ENCODE results near the gene AKAP12.

Gene AKAP12

GRCh38 chr6:151233731-151234130 lies 6.0 kb upstream of the AKAP12 start:
- DNase-seq (ENCODE audit: low read depth in 2 of 2) = no peak

GRCh38 chr6:151236668-151237401 lies 2.9 kb upstream of the AKAP12 start:
- no peak for DNase-seq (ENCODE audit: low read depth in 2 of 2)

GRCh38 chr6:151240036-151240685 lies 394 bp downstream of the AKAP12 start:
- DNase-seq (ENCODE audit: low read depth in 2 of 2) = peak; percentile 12 to 44

- DNase-seq (ENCODE audit: low read depth in 2 of 2) = no peak
These were observed 1.2 kb downstream of the AKAP12 start for GRCh38 chr6:151240791-151241642.

GRCh38 chr6:151241853-151242252 lies 2.1 kb downstream of the AKAP12 start:
- DNase-seq (ENCODE audit: low read depth in 2 of 2) = no peak

- DNase-seq (ENCODE audit: low read depth in 2 of 2) = no peak
These were observed 2.7 kb downstream of the AKAP12 start for GRCh38 chr6:151242420-151242861.

- no peak for DNase-seq (ENCODE audit: low read depth in 2 of 2)
These were observed 3.7 kb downstream of the AKAP12 start for GRCh38 chr6:151243481-151243880.

GRCh38 chr6:151247490-151247889 lies 7.7 kb downstream of the AKAP12 start:
- DNase-seq (ENCODE audit: low read depth in 2 of 2) = no peak

GRCh38 chr6:151248295-151248694 lies 8.5 kb downstream of the AKAP12 start:
- no peak for DNase-seq (ENCODE audit: low read depth in 2 of 2)

GRCh38 chr6:151252634-151253033 lies 12.9 kb downstream of the AKAP12 start:
- no peak for DNase-seq (ENCODE audit: low read depth in 2 of 2)

GRCh38 chr6:151254451-151255081 lies 14.8 kb downstream of the AKAP12 start:
- no peak for DNase-seq (ENCODE audit: low read depth in 2 of 2)

- no peak for DNase-seq (ENCODE audit: low read depth in 2 of 2)
These were observed 16.0 kb downstream of the AKAP12 start for GRCh38 chr6:151255811-151256210.

- no peak for DNase-seq (ENCODE audit: low read depth in 2 of 2)
These were observed 18.2 kb downstream of the AKAP12 start for GRCh38 chr6:151257985-151258445.

- DNase-seq (ENCODE audit: low read depth in 2 of 2) = no peak
These were observed 20.4 kb downstream of the AKAP12 start for GRCh38 chr6:151260205-151260604.

- no peak for DNase-seq (ENCODE audit: low read depth in 2 of 2)
These were observed 23.3 kb downstream of the AKAP12 start for GRCh38 chr6:151263035-151263434.

- DNase-seq (ENCODE audit: low read depth in 2 of 2) = no peak
These were observed 24.2 kb downstream of the AKAP12 start for GRCh38 chr6:151263967-151264366.

- DNase-seq (ENCODE audit: low read depth in 2 of 2) = no peak
These were observed 25.5 kb downstream of the AKAP12 start for GRCh38 chr6:151265282-151265681.

GRCh38 chr6:151269321-151269995 lies 29.7 kb downstream of the AKAP12 start:
- no peak for DNase-seq (ENCODE audit: low read depth in 2 of 2)

GRCh38 chr6:151275121-151275520 lies 35.4 kb downstream of the AKAP12 start:
- DNase-seq (ENCODE audit: low read depth in 2 of 2) = no peak

- no peak for DNase-seq (ENCODE audit: low read depth in 2 of 2)
These were observed 35.8 kb downstream of the AKAP12 start for GRCh38 chr6:151275566-151275965.

GRCh38 chr6:151276112-151276740 lies 36.5 kb downstream of the AKAP12 start:
- DNase-seq (ENCODE audit: low read depth in 2 of 2) = no peak

All from activated CD4-positive, alpha-beta T cell treated with anti-CD3 and anti-CD28 coated beads for 24 hours (primary cell).